Keratinocyte (primary cell): ENCODE results near the gene CGNL1.

Experiments used
- CTCF ChIP-seq, 3 experiments: IDR thresholded peaks in 1 of 3; conservative IDR thresholded peaks in 1 of 3; optimal IDR thresholded peaks in 1 of 3; 2 replicates in 2 of 3; 3 replicates in 1 of 3; pipeline versions ENCODE3 to v1.5.1; 2011; ENCODE audit warnings: low read length in 3 of 3, mild to moderate bottlenecking in 3 of 3, moderate library complexity in 2 of 3, control low read depth in 1 of 3, inconsistent platforms in 1 of 3; ENCODE audit not compliant: insufficient read depth in 2 of 3; ENCODE audit errors: extremely low read depth in 1 of 3
- EZH2 ChIP-seq: IDR thresholded peaks from one replicate; pipeline ENCODE4 v1.6.1; 2012; ENCODE audit warnings: inconsistent platforms, mild to moderate bottlenecking, low read length, moderate library complexity

- no peak for TF ChIP-seq CTCF (optimal IDR thresholded peaks at IDR 0.05 in 1 of 3, IDR thresholded peaks at IDR 0.05 in 1 of 3, conservative IDR thresholded peaks at IDR 0.05 in 1 of 3; ENCODE audit: extremely low read depth in 1 of 3, insufficient read depth in 2 of 3, low read length in 3 of 3)
- TF ChIP-seq EZH2: no peak
Measured at GRCh38 chr15:57503911-57504598, 127.8 kb downstream of the CGNL1 start.
